ENCODE data around the gene ANKIB1.
A peak's percentile ranks its signal among the peaks of the same experiment; 100 is the strongest.
"Not testable (repeated sequence)": the region's sequence is repeated elsewhere in the genome, so short reads cannot be mapped to it uniquely, and the experiment has no call there.

ANKIB1 gene

GRCh38 chr7:92432299-92432946, 186.6 kb downstream of the ANKIB1 start:
- H3K9me3 Mint-ChIP-seq, result no peaks in the 10 kb centered on the region
- H3K4me3 Mint-ChIP-seq, result no peak overlapping the region
- DNase-seq (no peak), ATAC-seq (no peak)
- no peak overlapping the region for H3K27ac Mint-ChIP-seq
- peaks cover 6% of the 10 kb centered on the region for H3K27me3 Mint-ChIP-seq
- peaks cover 8% of the 10 kb centered on the region for H3K4me1 Mint-ChIP-seq

GRCh38 chr7:92433019-92433418, 187.2 kb downstream of the ANKIB1 start:
- DNase-seq (no peak), ATAC-seq (no peak)
- no peaks in the 10 kb centered on the region for H3K9me3 Mint-ChIP-seq
- no peak overlapping the region for H3K4me3 Mint-ChIP-seq
- peaks cover 8% of the 10 kb centered on the region for H3K4me1 Mint-ChIP-seq
- H3K27ac Mint-ChIP-seq, result no peak overlapping the region
- no peaks in the 10 kb centered on the region for H3K27me3 Mint-ChIP-seq

- H3K9me3 Mint-ChIP-seq, result no peaks in the 10 kb centered on the region
- no peaks in the 10 kb centered on the region for H3K27me3 Mint-ChIP-seq
- H3K4me3 Mint-ChIP-seq, result no peak overlapping the region
- H3K4me1 Mint-ChIP-seq, result peaks cover 11% of the 10 kb centered on the region
- peak overlapping the region in 1 of 2 donors; percentile 13 for H3K27ac Mint-ChIP-seq
- ATAC-seq, result no peak
- DNase-seq, result no peak
These were observed 189.8 kb downstream of the ANKIB1 start for GRCh38 chr7:92435542-92435941.

DNA sequence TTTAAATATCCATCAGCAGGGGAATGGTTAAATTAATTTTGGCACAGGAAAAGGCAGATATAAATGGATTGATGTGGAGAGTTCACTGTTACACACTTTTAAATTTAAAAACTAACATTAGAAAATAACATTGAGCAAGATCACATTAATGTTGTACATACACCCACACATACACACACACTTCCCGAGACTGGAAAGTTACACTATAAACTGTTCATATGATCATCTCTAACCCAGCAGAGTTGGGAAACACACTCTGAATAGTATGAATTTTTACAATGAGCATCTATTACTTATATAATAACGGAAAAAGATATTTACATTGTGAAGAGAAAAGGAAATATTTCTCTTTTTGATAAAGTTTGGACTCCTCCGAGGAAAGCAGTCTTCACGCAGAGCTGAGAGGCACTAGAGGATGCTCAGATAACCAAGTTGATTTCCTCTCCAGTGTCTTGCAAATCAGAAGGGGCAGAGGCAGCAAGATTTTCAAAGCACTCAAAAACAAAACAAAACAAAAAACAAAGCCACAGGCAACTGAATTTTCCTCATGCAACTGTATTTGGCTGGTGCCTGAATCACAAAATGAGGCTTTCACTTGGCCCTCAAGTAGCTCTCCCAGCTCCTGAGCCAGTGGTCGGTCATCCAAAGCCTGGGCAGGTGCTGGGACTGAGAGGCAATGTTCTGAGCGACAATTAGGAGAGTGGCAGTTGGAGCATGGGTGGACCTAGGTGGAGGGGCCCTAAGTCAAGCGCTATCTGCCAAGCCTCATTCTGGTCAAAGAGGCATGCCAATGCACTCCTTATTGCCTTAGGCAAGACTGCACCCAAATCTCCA, 191.1 kb downstream of the ANKIB1 start:
- peaks cover 11% of the 10 kb centered on the region for H3K4me1 Mint-ChIP-seq
- ATAC-seq (no peak), DNase-seq (no peak)
- H3K9me3 Mint-ChIP-seq, result no peaks in the 10 kb centered on the region
- no peak overlapping the region for H3K4me3 Mint-ChIP-seq
- H3K27me3 Mint-ChIP-seq, result no peaks in the 10 kb centered on the region
- H3K27ac Mint-ChIP-seq, result no peak overlapping the region

DNA sequence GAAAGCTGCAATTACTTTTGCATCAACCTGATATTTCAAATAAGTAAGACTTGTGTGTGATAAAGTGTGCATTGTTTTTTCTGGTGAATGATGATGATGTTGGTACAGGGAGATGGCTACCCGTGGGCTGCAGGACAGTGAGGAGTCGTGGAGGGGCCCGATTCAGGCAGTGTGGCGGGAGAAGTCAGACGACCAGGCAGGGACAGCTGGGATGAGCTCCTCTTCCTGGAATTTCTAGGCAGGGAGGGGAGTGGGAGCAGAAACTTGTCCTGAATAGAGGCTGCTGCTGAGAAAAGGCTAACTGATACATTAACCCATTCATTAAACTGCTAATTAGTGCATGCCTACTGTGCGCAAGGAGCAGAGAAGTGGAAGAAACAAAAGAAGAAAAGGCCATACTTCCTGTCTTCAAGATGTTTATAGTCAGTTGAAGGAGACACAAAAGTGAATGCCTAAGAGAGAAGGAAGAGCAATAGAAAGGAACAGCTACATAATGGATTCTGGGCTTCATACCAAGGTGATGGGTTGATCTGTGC, 192.2 kb downstream of the ANKIB1 start:
- no peak overlapping the region for H3K4me3 Mint-ChIP-seq
- ATAC-seq (no peak), DNase-seq (no peak)
- H3K4me1 Mint-ChIP-seq, result peaks cover 11% of the 10 kb centered on the region
- H3K27ac Mint-ChIP-seq, result no peak overlapping the region
- H3K27me3 Mint-ChIP-seq, result no peaks in the 10 kb centered on the region
- no peaks in the 10 kb centered on the region for H3K9me3 Mint-ChIP-seq

DNA sequence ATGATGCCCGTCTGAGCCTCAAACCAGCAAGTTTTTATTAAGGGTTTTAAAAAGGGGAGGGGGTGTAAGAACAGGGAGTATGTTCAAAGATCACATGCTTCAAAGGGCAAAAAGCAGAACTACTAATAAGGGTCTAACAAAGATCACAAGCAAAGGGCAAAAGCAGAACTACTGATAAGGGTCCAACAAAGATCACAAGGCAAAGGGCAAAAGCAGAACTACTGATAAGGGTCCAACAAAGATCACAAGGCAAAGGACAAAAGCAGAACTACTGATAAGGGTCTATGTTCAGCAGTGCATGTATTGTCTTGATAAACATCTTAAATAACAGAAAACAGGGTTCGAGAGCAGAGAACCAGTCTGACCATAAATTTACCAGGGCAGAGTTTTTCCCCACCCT, 196.9 kb downstream of the ANKIB1 start:
- H3K4me3 Mint-ChIP-seq, DNase-seq, ATAC-seq, H3K9me3 Mint-ChIP-seq, H3K27me3 Mint-ChIP-seq, H3K27ac Mint-ChIP-seq: not testable (repeated sequence)
- peaks cover 20% of the 10 kb centered on the region for H3K4me1 Mint-ChIP-seq

DNA sequence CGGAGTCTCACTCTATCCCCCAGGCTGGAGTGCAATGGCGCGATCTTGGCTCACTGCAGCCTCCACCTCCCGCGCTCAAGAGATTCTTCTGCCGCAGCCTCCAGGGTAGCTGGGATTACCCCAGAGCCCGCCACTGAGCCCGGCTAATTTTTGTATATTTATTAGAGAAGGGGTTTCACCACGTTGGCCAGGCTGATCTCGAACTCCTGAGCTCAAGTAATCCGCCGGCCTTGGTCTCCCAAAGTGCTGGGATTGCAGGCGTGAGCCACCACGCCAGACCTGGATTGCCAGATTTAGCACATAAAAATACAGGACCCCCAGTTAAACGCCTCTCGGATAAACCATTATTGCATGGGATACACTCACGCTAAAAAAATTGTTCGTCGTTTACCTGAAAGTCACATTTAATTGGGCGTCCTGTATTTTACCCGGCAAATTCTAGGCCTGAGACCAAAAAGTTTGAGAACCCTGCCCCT, 201.1 kb downstream of the ANKIB1 start:
- H3K9me3 Mint-ChIP-seq, result no peaks in the 10 kb centered on the region
- no peaks in the 10 kb centered on the region for H3K27me3 Mint-ChIP-seq
- peaks cover 9% of the 10 kb centered on the region for H3K4me1 Mint-ChIP-seq
- DNase-seq (no peak), ATAC-seq (no peak)
- H3K4me3 Mint-ChIP-seq, result peak overlapping the region; percentile 80 to 87
- peak overlapping the region; percentile 95 to 97 for H3K27ac Mint-ChIP-seq

DNA sequence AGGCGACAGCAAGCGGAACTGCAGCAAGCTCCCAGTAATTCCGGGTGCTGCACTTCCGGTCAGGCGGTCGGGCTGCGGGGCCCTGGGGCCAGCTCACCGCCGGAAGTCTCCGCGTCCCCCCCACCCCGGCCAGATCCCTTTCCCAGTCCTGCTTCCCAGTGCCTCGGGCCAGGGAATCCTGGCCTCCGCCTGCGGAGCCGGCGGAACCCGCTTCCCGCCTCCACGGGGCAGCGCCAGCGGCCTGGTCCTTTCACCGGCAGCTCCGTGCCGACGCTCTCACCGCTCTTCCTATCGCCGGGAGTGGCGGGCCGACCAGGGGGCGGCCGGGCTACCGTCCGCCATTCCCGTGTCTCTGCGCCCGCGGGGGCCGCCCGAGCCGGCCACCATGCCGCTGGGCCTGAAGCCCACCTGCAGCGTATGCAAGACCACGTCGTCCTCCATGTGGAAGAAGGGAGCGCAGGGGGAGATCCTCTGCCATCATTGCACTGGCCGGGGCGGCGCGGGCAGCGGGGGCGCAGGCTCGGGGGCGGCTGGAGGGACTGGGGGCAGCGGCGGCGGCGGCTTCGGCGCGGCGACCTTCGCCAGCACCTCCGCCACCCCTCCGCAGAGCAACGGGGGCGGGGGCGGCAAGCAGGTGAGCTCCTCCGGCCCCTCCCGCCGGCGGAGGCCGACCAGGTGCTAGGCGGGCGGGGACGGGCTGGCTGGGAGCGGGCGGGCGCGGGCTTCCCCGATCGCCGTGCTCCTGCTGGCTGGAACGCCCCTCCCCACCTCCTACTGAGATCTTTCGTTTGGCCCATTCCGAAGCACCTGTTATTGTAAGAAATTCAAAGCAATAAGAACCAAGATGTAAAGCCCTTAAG, 201.8 kb downstream of the ANKIB1 start, which contains the start of gene GATAD1:
Gene GATAD1, plus strand, starts transcription at position 138 of the 860 bp plus-strand sequence. Its CDS starts 248 bp downstream, at position 386.
- ATAC-seq (peak; percentile 88), DNase-seq (peak; percentile 83 to 88)
- Mint-ChIP-seq H3K27ac (peak within 1 kb of the TSS; percentile 95 to 97), H3K4me3 (peak within 1 kb of the TSS; percentile 87 to 90), H3K4me1 (peaks cover 9% of the 10 kb centered on the region), H3K27me3 (no peaks in the 10 kb centered on the region), H3K9me3 (no peaks in the 10 kb centered on the region)

- peak overlapping the region; percentile 87 to 90 for H3K4me3 Mint-ChIP-seq
- peak overlapping the region; percentile 87 to 97 for H3K27ac Mint-ChIP-seq
- H3K4me1 Mint-ChIP-seq, result peaks cover 9% of the 10 kb centered on the region
- no peaks in the 10 kb centered on the region for H3K27me3 Mint-ChIP-seq
- peak; percentile 61 for ATAC-seq
- DNase-seq, result peak in 1 of 2 donors; percentile 54
- no peaks in the 10 kb centered on the region for H3K9me3 Mint-ChIP-seq
These were observed 202.5 kb downstream of the ANKIB1 start for GRCh38 chr7:92448205-92448747.

Data from stimulated activated naive CD8-positive, alpha-beta T cell treated with anti-CD3 and anti-CD28 coated beads, Interleukin-15, amount 100 ng/mL, for 72 hours (primary cell).